GF-D8 (cell line): Measurements from ENCODE around the gene DHRS4.
"Not testable (repeated sequence)": the region's sequence is repeated elsewhere in the genome, so short reads cannot be mapped to it uniquely, and the experiment has no call there.

Experiments
- DNase-seq: peaks from one replicate; lab custom pipeline; 2025; lab: John Stamatoyannopoulos, UW

DHRS4 gene

DNA sequence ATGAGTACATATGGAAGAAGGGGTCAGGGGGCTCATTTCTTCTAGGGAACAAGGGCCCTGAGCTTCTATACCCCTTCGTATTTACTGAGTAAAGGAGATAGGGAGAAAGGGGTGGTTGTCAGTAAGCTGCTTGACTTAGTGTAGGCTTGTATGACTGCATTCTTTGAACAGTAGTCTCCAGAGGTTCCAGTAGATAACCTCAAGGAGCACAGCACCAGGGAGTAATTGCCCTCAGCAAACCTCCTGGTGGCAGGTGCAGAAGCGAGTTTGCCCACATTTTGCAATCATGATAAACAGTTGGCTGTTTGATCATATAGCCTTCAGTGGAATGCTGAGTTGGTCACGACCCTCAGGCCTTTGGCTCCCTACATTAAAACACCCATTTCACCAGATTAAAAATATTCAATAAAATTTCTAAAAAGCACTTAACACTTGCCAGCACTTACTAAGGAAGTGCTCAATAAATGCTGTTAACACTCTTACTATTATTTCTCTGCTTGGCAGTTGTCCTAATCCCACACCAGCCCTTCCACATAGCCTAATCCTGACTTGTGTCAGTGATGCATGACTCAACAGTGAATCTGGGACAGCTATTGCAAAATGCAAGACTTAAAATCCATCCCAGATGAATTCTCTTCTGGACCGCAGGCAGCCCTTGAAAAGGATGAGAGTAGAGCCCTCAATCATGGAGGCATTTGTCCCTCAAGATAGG, 31.5 kb downstream of the DHRS4 start:
- no peak for DNase-seq

DNA sequence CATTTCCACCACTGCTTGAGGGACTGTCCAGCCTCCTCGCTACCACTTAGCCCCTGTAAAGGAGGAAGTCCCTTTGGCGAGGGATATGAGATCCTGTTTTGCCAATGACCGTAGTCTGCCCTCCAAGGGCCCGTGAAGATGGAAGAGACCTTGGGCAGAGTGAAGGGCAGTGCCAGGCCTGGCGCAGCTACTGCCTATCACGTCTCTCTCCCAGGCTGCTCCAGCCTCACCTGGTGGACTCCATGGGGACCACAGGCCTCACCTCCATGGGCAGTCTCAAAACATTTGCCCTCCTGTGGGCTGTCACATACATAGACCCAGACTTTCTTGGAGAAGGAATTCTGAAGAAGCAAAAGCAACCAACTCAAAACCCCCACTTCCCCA, 34.6 kb downstream of the DHRS4 start:
- not testable (repeated sequence) for DNase-seq

DNA sequence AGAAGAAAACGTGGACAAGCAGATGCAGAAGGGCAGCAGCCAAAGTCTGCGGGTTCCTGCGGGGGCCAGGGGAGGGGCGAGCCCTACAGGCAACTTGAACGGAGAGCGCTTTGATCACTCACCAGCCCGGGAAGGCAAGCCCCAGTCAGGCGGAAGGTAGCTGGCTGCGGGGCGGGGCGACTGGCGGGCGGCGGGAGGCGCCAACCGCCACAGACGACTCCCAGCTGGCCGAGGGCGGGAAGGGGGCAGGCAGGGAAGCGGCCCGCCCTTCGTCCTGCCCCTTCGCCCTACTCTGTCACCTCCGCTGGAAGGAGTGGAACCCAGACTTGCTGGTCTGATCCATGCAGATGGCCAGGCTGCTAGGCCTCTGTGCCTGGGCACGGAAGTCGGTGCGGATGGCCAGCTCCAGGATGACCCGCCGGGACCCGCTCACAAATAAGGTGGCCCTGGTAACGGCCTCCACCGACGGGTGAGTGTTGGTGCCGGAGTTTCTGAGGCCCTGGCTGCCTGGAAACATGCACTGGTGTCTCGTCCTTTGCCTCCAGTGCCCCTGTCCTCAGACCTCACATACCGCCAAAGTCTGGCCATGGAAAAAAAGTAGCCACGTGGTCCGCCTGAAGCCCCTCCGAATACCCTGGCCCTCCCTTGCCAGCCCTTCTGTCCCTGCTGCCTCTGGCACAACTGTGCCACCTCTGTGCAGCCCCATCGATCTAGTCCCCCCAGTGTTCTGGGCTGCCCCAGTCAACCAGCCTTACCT, 35.2 kb downstream of the DHRS4 start, which contains the start of gene DHRS4L2:
TSS of gene DHRS4L2 (plus strand) at position 323 of the 757 bp plus-strand sequence. CDS start at position 342, 19 bp downstream.
- peak; percentile 79 for DNase-seq

DNA sequence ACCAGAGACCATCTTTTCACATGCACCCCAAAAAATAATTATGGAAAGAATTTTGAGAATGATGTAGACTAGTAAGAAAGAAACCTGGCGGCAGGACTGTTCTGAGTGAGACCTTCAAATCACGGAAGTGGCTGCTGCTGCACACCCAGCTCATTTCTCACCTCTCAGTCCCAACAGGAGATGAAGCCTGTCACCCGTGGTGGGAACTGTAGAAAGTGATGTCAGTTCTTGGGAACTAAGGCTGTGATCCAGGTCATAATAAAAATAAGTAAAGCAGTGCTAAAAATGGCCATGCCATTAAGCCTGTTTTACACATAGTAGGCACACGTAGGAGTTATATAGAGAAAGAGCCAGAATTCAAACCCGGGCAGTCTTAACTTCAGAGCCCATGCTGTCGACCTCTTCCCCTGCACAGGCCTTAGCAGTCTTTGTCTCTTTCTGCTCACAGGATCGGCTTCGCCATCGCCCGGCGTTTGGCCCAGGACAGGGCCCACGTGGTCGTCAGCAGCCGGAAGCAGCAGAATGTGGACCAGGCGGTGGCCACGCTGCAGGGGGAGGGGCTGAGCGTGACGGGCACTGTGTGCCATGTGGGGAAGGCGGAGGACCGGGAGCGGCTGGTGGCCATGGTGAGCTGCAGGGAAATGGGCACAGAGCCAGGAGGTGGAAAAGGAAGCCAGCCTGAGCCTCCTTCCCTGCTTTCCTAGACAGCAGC, 36.3 kb downstream of the DHRS4 start:
- DNase-seq, result not testable (repeated sequence)

DNA sequence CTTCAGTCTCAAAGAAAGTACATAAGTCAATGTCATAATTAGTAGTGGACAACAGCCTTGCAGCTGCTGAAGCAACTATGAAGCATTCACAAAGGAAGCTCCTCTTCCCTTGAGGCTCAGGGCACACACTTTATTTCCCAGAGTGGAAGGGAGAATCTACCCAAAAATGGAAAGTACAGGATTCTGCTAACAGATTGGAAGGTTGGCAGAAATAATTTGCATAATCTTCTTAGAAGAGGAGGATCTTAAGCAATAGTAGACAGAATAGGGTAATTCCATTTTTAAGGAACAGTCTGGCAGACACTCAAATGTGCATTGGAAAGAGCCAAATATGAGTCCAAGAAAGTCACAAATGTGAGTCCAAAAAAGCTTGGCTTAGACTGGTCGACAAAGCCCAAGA, 37.4 kb downstream of the DHRS4 start:
- DNase-seq, result not testable (repeated sequence)

DNA sequence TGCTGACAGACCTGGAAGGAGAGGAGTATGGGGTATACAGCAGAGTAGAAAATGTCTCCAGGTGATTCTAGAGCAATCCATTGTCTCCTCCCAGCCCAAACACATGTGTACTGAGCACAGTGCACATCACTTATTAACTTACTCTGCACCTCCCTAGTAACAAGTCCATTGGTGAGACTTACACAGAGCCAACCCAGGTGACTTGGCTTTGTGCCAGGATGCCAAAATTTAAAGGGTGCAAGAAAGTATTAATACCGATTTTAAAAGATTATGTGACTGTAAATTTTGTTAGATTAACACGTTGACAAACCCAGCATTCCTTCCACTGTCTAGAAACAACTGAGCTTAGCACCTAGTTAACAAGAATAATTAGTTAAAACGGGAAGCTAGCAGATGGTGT, 39.5 kb downstream of the DHRS4 start:
- not testable (repeated sequence) for DNase-seq

DNA sequence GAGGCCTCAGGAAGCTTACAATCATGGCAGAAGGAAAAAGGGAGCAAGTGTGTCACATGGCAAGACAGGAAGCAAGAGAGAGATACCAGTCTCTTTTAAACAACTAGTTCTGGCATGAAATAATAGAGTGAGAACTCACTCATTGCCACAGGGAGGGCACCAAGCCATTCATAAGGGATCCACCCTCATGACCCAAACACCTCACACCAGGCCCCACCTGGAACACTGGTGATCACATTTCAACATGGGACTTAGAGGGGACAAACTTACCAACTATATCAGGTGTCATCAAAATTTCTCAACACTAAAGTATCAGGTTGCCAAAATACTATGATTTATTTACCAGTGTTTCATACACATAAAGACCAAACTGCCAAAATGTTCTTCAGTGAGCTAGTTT, 42.4 kb downstream of the DHRS4 start:
- DNase-seq, result not testable (repeated sequence)

DNA sequence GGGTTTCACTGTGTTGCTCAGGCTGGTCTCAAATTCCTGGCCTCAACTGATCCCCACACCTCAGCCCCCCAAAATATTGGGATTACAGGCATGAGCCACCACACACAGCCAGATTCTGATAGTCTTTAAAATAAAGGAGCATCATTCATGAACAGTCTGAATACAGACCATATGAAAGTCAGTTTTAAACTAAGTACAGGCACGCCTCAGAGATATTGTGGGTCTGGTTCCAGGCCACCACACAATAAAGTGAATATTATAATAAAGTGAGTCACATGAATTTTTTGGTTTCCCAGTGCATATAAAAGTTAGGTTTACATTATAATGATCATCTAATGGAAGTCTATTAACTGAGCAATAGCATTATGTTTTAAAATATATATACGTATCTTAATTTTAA, 43.3 kb downstream of the DHRS4 start:
- DNase-seq, result not testable (repeated sequence)

DNA sequence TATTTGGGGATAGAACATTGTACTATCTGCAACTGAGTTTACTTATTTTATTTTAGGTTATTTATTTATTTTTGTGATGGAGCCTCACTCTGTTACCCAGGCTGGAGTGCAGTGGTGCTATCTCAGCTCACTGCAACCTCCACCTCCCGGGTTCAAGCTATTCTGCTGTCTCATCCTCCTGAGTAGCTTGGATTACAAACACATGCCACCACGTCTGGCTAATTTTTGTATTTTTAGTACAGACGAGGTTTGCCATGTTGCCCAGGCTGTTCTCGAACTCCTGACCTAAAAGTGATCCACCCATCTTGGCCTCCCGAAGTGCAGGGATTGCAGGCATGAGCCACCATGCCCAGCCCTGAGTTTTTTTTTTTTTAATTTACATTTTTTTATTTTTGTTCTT, 46.1 kb downstream of the DHRS4 start:
- not testable (repeated sequence) for DNase-seq

DNA sequence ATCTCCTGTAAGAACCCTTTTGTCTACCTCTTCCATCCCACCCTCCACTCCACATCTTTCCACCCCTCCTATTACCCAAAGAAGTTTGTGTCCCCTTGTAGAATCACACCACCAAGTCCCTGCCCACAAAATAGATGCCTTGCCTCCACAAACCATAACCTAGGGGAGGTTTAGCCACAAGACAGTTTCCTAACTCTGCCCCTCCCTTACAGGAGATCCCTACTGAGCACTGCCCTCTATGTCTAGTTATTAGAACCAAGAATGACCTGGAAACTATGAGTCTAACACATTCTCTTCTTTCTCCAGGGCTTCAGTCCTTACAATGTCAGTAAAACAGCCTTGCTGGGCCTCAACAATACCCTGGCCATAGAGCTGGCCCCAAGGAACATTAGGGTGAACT, 47.5 kb downstream of the DHRS4 start:
- DNase-seq, result not testable (repeated sequence)

DNA sequence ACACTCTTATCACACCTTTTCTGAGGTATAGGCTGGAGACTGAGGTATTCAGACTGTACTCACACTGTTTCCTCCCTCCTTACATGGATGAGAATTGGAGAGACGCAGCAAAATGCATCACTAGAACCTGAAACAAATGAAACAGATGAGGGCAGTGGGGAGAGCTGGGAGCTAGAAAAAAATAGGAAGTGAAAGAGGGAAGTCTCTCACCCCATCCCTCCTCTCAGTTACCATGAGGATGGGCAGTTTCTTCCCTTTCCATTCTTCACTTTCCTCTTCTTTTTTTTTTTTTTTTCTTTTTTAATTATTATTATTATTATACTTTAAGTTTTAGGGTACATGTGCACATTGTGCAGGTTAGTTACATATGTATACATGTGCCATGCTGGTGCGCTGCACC, 48.1 kb downstream of the DHRS4 start:
- not testable (repeated sequence) for DNase-seq

DNA sequence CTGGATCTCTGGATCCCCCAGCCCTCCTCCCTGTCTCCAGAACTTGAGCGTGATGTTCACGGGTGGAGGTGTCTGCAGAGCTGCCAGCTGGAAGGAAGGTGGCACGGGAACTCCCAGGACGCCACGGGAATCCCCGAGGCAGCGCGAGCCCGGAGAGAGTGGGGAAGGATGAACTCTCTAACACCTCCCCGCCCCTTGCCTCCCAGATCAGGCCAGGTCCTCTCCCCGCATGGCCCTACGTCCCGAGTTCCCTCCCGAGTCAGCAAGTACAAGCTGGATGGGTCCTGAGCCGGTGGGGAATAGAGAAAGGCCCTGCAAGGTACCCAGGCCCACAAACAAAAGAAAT, 52.9 kb downstream of the DHRS4 start:
- not testable (repeated sequence) for DNase-seq

DNA sequence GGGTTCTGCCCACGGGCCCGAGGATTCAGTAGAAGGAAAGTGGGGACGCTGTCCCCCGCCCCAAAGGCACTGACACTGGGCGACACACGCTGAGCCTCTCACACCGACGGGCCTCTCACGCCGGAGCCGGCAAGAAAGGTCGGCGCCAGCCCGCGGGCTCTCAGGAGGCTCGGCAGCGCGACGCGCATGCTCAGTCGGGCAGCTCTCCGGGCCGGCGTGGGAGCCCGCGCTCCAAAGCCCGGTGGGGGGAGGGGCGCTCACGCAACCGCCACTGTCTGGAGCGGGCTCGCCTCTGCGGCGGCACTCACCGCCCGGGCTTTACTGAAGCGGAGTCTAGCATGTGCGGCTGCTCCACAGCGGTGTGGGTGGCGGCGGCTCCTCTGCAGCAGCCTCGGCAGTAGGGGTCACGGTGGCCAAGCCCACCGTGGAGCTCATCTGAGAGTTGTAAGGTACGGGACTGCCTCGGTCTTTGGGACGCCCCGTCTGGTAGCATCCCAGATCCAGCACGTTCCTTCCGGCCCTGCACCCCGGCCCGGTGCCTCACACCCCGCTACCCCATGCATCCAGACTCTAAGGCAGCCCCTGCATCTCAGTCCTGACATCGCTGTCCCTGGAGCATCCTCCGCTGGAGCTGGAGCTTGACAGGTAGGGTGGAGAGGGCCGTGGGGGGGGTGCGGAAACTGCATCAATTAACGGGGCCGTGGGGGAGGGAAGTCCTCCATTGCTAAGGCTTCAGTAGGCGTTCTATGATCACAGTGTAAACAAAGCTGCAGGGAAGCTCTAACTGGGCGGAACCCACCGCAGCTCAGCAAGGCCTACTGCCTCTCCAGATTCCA, 53.5 kb downstream of the DHRS4 start:
- DNase-seq, result not testable (repeated sequence)

DNA sequence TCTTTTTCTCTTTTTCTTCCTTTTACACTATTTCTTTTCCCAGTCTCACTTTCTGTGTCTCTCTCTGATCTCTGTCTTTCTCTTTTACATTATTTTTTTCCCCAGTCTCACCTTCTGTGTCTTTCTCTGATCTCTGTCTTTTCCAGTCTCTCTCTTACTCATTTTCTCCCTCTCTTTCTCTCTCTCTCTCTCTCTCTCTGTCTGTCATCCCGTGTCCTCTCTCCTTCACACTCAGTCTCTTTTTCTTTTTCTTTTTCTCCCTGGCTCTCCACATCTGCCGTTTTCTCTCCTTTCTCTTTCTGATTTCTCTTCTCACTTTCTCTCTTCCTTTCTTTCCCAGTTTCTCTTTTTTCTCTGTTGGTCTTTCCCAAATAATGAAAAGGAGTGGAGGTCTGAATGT, 57.5 kb downstream of the DHRS4 start:
- no peak for DNase-seq

DNA sequence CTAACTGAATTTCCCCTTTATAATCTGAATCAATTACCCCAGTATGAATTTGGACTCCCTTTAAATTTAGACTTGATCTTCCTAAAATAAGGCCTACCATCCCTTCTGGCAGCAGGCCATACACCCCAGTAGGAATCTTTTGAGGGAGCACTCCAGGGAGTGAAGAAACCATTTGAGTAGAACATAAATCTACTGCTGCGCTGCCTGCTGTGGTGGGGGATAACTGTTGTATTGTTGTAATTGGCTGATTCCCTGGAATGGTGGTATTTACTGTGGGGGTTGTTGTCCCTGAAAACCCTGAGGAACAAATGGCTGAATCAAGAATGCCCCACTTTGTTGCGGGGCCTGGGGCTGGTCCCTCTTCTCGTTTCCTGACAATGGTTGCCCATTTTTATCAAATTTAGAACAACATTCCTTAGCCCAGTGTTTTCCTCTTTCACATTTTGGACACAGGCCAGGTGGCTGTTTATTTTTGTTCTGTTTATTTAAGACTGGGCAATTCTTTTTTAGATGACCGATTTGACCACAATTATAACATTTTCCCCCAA, 59.2 kb downstream of the DHRS4 start:
- not testable (repeated sequence) for DNase-seq

DNA sequence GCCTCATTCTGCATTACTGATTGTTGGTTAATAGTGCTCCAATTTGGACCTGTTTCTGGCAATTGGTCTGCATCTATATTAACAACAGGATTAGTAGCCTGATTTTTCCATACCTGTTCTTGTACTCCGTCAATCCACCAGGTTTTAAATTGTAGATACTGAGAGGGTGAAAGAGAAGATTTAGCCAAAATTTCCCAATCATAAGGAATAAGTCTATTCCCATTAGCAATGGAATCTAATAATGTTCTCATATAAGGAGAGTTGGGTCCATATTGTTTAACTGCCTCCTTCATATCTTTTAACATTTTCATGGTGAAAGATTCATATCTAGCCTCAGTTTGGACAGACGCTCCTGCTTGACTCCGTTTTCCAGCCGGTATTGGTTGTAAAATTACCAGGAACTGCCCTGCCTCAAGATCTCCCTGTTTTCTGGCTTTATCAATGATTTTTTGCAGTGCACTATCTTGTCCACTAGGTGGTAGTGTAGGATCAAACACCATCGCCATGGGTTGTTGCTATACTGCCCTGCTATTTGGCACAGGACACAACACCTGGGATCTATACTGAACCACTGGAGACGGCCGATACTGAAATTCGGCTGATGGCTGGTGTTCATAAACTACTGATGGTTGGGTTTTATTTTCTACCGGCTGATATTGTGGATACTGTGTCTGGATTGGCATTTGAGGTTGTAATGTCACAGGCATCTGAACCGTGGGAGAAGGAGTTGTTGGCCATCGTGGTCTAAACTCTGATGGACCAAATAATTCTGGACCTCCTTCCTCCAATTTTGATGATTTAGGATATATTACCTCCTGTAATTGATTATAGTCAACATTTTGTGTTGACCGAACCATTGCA, 60.3 kb downstream of the DHRS4 start:
- DNase-seq, result peak; percentile 12

DNA sequence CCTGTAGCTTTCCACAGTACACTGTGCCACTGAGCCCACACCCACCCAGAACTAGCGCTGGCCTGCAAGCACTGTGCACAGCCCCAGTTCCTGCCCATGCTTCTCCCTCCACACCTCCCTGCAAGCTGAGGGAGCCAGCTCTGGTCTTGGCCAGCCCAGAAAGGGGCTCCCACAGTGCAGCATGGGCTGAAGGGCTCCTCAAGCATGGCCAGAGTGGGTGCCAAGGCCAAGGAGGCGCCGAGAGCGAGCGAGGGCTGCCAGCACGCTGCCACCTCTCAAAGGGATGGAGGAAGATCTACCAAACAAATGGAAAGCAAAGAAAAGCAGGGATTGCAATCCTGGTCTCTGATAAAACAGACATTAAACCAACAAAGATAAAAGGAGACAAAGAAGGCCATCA, 62.2 kb downstream of the DHRS4 start:
- not testable (repeated sequence) for DNase-seq
